Skin epidermis (tissue), 12 donors: ENCODE data around the gene FAF2.
"Not testable (repeated sequence)": the region's sequence is repeated elsewhere in the genome, so short reads cannot be mapped to it uniquely, and the experiment has no call there.

Source experiments
- H3K27ac ChIP-seq, 21 experiments: fragments of 200-600 bp; sonication (generic) in 11 of 21; one replicate each; pipeline ENCODE4 v1.5.0; 2020; ENCODE audit warnings: mild to moderate bottlenecking in 3 of 21, inconsistent platforms in 2 of 21, moderate library complexity in 2 of 21
- H3K4me3 ChIP-seq, 7 experiments: fragments of 200-600 bp; sonication (generic) in 2 of 7; one replicate each; pipeline ENCODE4 v1.5.0; 2020; ENCODE audit warnings: inconsistent platforms in 2 of 7, mild to moderate bottlenecking in 2 of 7, moderate library complexity in 1 of 7

The FAF2 gene

GRCh38 chr5:176550937-176551336 lies 102.8 kb downstream of the FAF2 start:
- H3K27ac ChIP-seq, H3K4me3 ChIP-seq: not testable (repeated sequence)

DNA sequence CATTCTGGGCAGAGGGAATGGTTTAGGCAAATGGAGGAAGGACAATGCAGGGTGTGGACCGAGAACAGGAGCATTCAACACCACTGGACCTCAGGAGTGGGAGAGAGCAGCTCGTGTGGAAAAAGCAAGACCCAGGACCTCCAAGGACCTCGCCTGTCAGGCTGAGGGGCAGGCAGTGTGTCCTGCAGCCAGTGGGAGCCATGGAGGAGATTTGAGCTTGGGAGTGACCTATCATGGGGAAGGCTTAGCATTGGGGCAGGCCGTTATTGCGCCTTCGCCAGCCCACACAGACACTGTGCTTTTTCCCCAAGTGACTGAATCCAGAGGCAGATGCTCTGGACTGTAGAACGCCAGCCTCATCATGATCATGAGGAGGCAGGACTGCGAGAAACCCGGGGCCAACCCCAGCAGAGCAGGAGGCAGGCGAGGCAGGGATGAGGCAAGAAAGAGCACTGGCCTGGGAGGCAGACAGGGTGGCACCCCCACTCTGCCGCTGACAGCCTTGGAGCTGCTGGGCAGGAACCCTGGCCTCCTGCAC lies 104.2 kb downstream of the FAF2 start:
- H3K27ac ChIP-seq, result no peak overlapping the region
- no peak overlapping the region for H3K4me3 ChIP-seq

GRCh38 chr5:176553260-176554085 lies 105.3 kb downstream of the FAF2 start:
- Histone ChIP-seq H3K4me3 (no peak overlapping the region), H3K27ac (no peak overlapping the region)

GRCh38 chr5:176557846-176558245 lies 109.7 kb downstream of the FAF2 start:
- Histone ChIP-seq H3K27ac (no peak overlapping the region), H3K4me3 (no peak overlapping the region)
